Measurements from ENCODE around the gene SSNA1.

The SSNA1 gene

GRCh38 chr9:137168904-137169856 lies 19.3 kb upstream of the SSNA1 start:
- DNase-seq, result peak; percentile 85

DNA sequence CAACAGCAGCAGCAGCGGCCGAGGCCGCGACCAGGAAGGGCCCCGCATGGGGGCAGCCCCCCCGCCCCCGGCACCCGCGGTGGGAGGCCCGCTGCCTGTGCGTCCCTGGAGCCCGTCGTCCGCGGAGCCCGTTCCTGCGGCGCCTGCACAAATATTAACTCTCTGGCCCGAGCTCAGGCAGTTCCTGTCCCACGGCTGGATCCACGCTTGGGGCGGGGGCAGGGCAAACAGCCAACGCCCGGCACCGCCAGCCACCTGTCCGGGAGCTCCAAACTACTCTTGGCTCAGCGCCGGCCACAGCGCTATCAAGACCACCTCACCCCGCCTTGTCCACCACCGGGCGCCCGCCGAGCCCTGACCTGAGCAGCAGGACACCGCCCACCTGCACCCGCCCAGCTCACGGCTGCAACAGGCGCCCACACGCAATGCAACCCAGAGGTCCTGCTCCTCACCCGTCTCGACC lies 18.5 kb upstream of the SSNA1 start, which contains the start of gene LRRC26:
LRRC26 (minus strand) TSS at position 156 of the 463 bp plus-strand sequence; CDS start at position 48, 108 bp downstream.
- DNase-seq, result no peak

DNA sequence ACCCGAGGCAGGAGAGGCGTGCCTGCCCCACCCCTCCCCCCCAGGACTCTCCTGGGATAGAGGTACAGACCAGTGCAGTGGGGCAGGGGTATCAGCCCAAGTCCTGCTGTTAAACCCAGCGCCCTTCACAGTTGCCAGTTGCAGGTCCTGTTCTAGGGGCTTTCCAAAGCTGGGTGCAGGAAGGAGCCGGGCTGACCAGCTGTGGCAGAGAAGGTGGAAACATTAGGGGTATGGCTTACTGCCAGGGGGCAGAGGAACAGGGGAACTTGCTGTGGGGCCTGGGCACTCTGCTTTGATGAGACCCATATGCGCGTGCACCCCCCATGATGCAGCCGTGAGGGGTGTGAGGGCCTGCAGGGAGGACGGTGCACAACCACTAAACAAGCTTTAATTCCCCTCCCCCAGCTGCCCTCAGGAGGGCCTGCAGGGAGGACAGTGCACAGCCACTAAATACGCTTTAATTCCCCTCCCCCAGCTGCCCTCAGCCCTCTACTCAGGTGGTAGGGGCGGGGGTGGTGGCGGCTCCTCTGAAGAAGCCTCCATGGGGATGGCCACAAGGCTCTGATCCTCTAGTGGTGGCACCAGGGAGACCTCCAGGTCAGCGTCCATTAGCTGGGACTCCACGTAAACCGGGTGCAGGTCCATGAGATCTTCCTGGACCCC lies 17.9 kb upstream of the SSNA1 start:
- DNase-seq, result no peak

- no peak for DNase-seq
Measured at GRCh38 chr9:137171149-137171900, 17.2 kb upstream of the SSNA1 start.

- DNase-seq, result no peak
Measured at GRCh38 chr9:137172901-137173795, 15.3 kb upstream of the SSNA1 start.

DNA sequence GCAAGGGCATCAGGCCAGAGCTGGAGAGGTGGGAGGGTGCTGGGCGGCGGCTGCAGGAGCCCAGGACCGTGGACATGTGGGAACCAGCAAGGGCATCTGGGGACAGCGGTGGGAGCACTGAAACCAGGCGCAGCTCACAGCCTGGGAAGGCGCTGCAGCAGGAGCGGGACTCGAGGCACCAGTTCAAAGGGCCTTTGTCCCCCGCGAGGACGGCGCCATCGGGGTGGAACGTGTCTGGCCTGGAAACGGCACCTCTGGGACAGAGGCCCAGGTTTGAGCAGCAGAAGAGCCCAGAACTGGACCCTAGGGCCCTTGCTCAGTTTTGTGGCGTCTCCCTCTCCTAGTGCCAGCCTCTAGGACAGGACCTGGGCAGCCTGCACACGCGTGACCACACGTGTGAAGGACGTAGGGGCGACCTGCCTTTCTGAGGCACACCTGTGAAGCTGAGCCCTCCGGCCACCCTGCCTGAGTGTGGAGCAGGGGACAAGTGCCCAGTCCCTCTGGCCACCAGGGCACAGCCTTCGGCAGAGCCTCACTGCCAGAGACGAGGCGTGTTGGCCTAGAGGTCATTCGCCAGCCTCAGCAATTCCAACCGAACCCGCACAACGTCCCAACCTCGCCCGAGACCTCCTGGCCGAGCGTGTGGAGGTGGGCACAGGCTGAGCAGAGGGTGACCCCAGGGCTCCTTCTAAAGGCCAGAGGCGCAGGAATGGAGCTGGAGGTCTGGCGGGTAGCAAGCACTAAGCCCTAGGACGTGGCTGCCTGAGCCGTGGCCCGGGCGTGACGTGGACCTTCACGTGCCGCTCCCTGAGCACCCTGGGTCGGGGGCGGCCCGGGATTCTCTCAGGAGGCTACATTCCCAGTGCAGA lies 14.4 kb upstream of the SSNA1 start:
- DNase-seq, result no peak

DNA sequence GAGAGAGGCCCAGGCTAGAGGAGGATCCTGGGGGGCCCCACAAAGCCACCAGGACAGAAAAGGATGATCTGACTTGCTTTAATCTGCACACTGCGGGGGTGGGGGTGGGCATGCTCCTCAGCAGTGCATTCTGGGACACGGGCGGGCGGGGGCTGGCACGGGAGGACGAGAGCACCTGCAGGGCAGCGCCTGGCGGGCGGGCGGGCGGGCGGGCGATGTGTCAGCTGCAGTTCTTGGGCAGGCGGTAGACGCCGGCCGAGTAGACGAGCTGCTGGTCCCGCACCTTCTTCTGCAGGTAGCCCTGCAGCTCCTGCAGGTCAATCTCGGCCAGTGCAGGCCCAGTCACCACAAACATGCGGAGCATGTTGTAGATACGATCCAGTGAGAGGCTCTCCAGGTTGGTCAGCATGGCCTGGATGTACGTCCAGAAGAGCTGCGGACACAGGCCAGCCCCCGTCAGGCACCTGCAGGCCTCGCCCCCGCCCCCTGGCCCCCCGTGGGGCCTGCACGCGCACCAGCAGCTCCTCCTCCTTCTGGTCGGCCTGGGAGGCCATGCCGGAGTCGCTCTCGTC lies 13.7 kb upstream of the SSNA1 start:
- no peak for DNase-seq

GRCh38 chr9:137175345-137175961 lies 13.0 kb upstream of the SSNA1 start:
- no peak for DNase-seq

DNA sequence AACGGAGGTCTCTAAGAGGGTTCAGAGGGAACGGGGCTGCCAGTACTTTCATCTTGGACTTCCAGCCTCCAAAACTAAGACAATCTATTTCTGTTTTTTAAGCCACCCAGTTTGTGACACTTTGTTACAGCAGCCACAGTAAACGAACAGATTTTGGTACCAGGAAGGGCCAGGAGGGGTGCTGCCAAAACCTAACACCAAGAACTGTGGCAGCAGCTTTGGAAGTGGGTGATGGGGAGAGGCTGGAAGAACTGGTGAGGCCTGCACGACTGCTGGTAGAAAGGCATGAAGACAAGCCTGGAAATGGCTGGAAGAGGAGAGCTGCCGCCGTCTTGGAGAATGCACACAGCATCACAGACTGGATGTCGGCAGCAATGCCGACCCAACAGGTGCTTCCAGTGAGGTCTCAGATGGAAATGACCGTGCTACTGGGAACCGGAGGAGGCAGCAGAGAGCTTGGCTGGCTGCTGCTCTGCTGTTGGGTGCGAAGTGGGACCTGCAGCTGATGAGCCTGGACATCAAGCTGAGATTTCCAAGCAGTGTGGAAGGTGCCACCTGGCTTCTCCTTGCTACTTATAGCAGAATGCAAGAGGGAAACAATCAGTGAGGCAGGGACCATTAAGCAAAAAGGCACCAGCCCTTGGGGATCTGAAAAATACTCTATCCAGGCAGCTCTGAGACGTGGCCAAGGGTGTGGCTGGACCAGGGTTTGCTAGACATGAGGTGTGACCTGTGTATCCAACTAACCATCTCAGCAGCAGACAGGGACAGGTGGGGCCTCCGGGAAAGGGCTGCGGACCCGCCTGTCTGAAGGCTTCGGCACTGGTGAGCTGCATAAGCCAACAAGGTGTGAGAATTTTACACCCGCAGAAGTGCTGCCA lies 11.9 kb upstream of the SSNA1 start:
- DNase-seq, result no peak

- no peak for DNase-seq
Measured at GRCh38 chr9:137178201-137178938, 10.1 kb upstream of the SSNA1 start.

GRCh38 chr9:137178939-137179630 lies 9.4 kb upstream of the SSNA1 start:
- no peak for DNase-seq

GRCh38 chr9:137179761-137180160 lies 8.7 kb upstream of the SSNA1 start:
- DNase-seq, result no peak

GRCh38 chr9:137180491-137180890 lies 8.0 kb upstream of the SSNA1 start:
- no peak for DNase-seq

DNA sequence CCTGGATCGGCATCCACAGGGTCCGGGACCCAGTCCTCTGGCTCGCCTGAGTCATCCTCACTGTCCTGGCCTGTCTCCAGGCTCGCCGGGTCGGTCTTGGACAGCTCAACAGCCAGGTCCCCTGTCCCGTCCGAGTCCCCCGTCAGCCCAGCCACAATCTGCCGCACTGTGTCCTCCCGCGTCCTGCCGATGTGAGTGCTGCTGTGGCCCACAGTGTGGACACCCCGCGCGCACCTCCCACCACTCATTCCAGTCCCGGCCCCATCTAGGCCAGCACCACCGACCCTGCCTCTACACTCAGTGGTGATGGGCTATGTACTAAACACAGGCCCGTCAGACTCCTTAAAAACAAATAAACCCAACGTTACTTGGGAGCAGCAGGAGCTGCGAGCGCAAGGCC lies 6.8 kb upstream of the SSNA1 start:
- no peak for DNase-seq

DNA sequence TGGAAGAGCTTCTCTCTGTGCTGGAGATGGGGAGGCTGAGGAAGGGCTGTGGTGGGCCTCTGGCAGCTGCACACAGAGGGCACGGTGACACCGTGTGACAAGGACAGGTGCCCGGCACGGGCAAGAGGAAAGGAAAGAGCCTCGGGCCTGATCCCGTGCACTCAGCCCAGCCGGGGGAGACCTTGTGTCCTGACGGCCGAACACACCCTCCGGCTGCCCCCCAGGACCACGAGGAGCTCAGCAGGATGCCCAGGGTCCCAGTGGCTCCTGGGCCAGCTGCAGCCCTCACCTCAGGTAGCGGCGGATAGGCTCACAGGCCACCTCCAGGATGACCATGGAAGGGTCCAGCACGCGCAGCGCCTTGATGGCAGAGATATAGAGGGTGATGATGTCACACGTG lies 5.6 kb upstream of the SSNA1 start:
- DNase-seq, result no peak

DNA sequence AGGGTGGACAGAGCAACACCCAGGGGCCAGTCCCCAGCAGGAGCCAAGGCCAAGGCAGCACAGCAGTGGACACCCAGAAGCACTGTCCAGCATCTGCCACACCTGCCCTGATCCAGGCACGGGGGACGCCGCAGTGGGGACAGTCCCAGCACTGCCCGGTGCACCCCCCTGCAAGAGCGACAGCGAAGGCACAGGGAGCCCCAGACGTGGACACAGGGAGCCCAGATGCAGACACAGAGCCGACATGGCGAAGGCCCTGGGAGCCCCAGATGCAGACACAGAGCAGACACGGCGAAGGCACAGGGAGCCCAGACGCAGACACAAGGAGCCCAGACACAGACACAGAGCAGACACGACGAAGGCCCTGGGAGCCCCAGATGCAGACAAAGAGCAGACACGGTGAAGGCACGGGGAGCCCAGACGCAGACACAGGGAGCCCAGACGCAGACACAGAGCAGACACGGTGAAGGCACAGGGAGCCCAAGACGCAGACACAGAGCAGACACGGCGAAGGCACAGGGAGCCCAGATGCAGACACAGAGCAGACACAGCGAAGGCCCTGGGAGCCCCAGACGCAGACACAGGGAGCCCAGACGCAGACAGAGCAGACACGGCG lies 4.4 kb upstream of the SSNA1 start:
- DNase-seq, result no peak

All from NCI-H345 (cell line).